NT2/D1 (cell line): ENCODE results near the gene SLC10A3.

Experiments used
- SUZ12 ChIP-seq: IDR thresholded peaks from 2 replicates; pipeline ENCODE4 v1.6.1; 2011; ENCODE audit not compliant: insufficient read length, insufficient read depth; ENCODE audit errors: extremely low read depth
- YY1 ChIP-seq: IDR thresholded peaks from 2 replicates; pipeline ENCODE4 v1.6.1; 2011; ENCODE audit not compliant: insufficient read length, insufficient read depth
- ZNF274 ChIP-seq: IDR thresholded peaks from 2 replicates; pipeline ENCODE4 v1.6.1; 2011; ENCODE audit warnings: mild to moderate bottlenecking, low read depth, low read length

DNA sequence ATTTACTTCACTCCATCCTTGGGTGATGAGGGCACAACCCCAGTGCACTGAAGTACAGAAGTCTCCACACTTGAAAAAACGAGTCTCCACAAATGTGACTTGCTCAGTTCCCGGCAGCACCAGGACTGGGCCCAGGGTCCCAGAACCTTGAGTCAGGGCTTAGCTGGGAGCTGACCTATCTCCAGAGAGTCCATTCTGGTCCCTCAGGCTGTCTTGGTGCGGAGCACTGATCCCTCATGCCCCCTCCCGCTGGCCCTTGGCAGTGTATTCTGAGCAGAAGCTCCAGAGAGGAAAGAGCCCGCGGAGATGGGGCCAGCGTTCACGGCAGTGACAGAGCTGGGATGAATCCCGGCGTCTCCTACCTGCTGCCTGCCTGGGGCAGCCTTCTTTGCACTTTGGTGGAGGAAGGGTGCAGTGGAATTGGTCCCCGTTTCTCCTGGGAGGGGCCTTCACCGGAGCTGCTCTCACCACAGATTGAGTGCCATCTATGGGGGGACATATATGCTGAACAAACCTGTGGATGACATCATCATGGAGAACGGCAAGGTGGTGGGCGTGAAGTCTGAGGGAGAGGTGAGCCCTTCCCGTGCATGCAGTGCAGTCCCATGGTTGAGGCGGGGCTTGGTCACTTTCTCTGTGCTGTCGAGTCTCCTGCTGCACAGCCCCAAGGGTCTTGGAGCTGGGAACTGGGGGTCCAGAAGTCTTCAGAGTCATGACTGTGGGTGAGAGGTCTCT lies 49.6 kb downstream of the SLC10A3 start:
- TF ChIP-seq SUZ12 = no peak
- TF ChIP-seq ZNF274 = no peak
- TF ChIP-seq YY1 = no peak
